MCF 10A (cell line): ENCODE results near the gene KLF7. TPM values are rescaled to one million over a fixed set of nuclear protein-coding genes. Genes with fewer than 3 reads are reported as not detected.
"Not testable (repeated sequence)": the region's sequence is repeated elsewhere in the genome, so short reads cannot be mapped to it uniquely, and the experiment has no call there.

Experiments used
- BruUV-seq: library from RNA; stranded (reverse); fragments of 400-500 nt; replicated peaks from 2 replicates; lab custom pipeline; 2021; lab: Mats Ljungman, UMichigan
- CTCF ChIA-PET: fragments of 300-600 bp; sonication (Branson Sonifier 250); formaldehyde crosslinking; extraction: SDS; loops from one replicate; lab custom pipeline; 2021; ENCODE audit warnings: antibody characterized with exemption, inconsistent platforms; lab: Yijun Ruan, JAX
- POLR2A ChIA-PET: fragments of 300-600, 350-650 bp; sonication (Branson Sonifier 250); formaldehyde crosslinking; extraction: SDS; loops from one replicate; lab custom pipeline; 2020; ENCODE audit warnings: antibody characterized with exemption, inconsistent platforms; lab: Yijun Ruan, JAX
- DNase-seq: peaks from one replicate; pipeline ENCODE4 v3.0.0-alpha.2; 2018; ENCODE audit not compliant: unreplicated experiment
- H3K27ac Mint-ChIP-seq: one replicate; pipeline ENCODE4 v1.8.0; 2022; ENCODE audit warnings: mild to moderate bottlenecking, low read depth, mixed read lengths; ENCODE audit not compliant: unreplicated experiment
- H3K27me3 Mint-ChIP-seq: one replicate; pipeline ENCODE4 v1.8.0; 2022; ENCODE audit warnings: mixed read lengths; ENCODE audit not compliant: insufficient read depth, unreplicated experiment
- H3K36me3 Mint-ChIP-seq: one replicate; pipeline ENCODE4 v1.8.0; 2022; ENCODE audit warnings: mild to moderate bottlenecking, moderate library complexity, mixed read lengths; ENCODE audit not compliant: insufficient read depth, unreplicated experiment
- H3K4me1 Mint-ChIP-seq: one replicate; pipeline ENCODE4 v1.8.0; 2022; ENCODE audit warnings: mixed read lengths; ENCODE audit not compliant: insufficient read depth, unreplicated experiment
- H3K4me3 Mint-ChIP-seq: one replicate; pipeline ENCODE4 v1.8.0; 2022; ENCODE audit warnings: mild to moderate bottlenecking, moderate library complexity, mixed read lengths; ENCODE audit not compliant: unreplicated experiment
- H3K9me3 Mint-ChIP-seq: one replicate; pipeline ENCODE4 v1.8.0; 2022; ENCODE audit warnings: mixed read lengths; ENCODE audit not compliant: unreplicated experiment
- CTCF ChIP-seq: fragments of 200-600 bp; IDR thresholded peaks from one replicate; pipeline ENCODE4 v1.8.0; 2022; ENCODE audit warnings: antibody characterized with exemption, mild to moderate bottlenecking; ENCODE audit not compliant: unreplicated experiment
- intact Hi-C: fragments of 100-400 bp; cut with micrococcal nuclease; formaldehyde crosslinking; loops from 2 replicates; pipeline ENCODE4 v1.14.1; 2022
- total RNA-seq: library from RNA; stranded (reverse); gene quantifications from 2 replicates; pipeline ENCODE4 v1.2.3, GENCODE V29; 2022

Gene KLF7
- total RNA-seq, 1 experiment from 2014 or later: 40.1 TPM

GRCh38 chr2:207039225-207039624 lies 126.5 kb downstream of the KLF7 start:
- H3K27ac Mint-ChIP-seq: no peak overlapping the region
- ChIA-PET CTCF (interaction anchor here (0.6 kb wide), 1 partner anchor 41 kb away, joined by 3 read pairs; no protein-coding TSS in a partner anchor), POLR2A (interaction anchor here (1.1 kb wide), 1 partner anchor 12 kb away, joined by 3 read pairs; no protein-coding TSS in a partner anchor)
- peaks cover 1% of the 10 kb centered on the region for H3K9me3 Mint-ChIP-seq
- no peak for TF ChIP-seq CTCF
- DNase-seq: no peak
- no peaks in the 10 kb centered on the region for H3K27me3 Mint-ChIP-seq
- peaks cover 11% of the 10 kb centered on the region for H3K4me1 Mint-ChIP-seq
- no peak overlapping the region for H3K4me3 Mint-ChIP-seq
- no TSS peak for BruUV-seq
- H3K36me3 Mint-ChIP-seq: peaks cover 4% of the 10 kb centered on the region
- intact Hi-C loops: no loop called here

DNA sequence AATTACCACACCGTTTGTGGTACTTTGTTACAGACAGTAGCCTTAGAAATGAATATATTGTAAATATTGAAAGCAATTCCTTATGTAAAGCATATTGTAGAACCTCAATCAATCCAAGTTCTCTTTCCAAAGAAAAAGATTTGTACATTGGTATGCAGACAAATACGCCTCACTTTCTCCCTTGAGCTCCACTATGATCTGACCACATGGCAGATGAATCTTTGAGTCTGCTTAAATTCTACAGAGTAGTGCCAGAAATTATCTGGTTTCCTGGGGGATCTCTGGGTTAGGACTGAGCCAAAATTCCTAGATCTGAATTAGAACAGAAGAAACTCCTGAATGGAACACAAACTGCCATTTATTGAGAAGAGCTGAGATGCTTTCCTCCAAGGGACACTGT lies 127.4 kb downstream of the KLF7 start:
- intact Hi-C loops: no loop called here
- CTCF ChIA-PET: no interaction called here

GRCh38 chr2:207037896-207038295 lies 127.9 kb downstream of the KLF7 start:
- Mint-ChIP-seq H3K4me1 (peaks cover 11% of the 10 kb centered on the region), H3K36me3 (peaks cover 4% of the 10 kb centered on the region), H3K9me3 (peaks cover 15% of the 10 kb centered on the region), H3K27ac (no peak overlapping the region), H3K27me3 (no peaks in the 10 kb centered on the region), H3K4me3 (no peak overlapping the region)
- ChIA-PET CTCF (no interaction called here), POLR2A (no interaction called here)
- intact Hi-C loops: no loop called here
- no peak for TF ChIP-seq CTCF
- no peak for DNase-seq
- BruUV-seq: no TSS peak

More for the DNA sequence above, 127.4 kb downstream of the KLF7 start:
- Mint-ChIP-seq H3K4me3 (no peak overlapping the region), H3K27me3 (no peaks in the 10 kb centered on the region), H3K9me3 (peaks cover 11% of the 10 kb centered on the region), H3K4me1 (peaks cover 11% of the 10 kb centered on the region), H3K36me3 (peaks cover 4% of the 10 kb centered on the region), H3K27ac (no peak overlapping the region)
- BruUV-seq: no TSS peak
- POLR2A ChIA-PET: no interaction called here
- no peak for TF ChIP-seq CTCF
- no peak for DNase-seq

GRCh38 chr2:207037023-207037422 lies 128.7 kb downstream of the KLF7 start:
- H3K27me3 Mint-ChIP-seq, intact Hi-C loops, POLR2A ChIA-PET, CTCF ChIA-PET, H3K4me1 Mint-ChIP-seq, H3K27ac Mint-ChIP-seq, H3K4me3 Mint-ChIP-seq, H3K36me3 Mint-ChIP-seq, DNase-seq, BruUV-seq: not testable (repeated sequence)
- peaks cover 15% of the 10 kb centered on the region for H3K9me3 Mint-ChIP-seq

DNA sequence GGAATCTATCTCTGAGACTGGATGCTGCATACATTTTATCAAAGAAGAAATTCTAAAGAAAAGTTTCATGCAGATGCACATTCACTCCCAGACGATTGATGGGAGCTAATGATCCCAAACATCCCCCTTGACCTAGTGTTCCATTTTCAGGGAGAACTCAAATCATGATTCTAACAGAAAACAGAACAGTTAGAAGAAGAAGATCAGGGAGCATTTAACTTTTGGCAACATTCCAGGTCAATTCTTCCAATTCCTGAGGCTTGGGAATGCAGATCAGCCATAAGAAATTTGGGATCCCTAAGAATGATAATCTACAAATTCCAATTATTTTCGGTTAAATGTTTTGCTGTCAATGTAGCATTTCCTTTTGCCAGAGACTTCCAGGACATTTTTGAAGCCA lies 129.9 kb downstream of the KLF7 start:
- ChIA-PET POLR2A (no interaction called here), CTCF (no interaction called here)
- Mint-ChIP-seq H3K4me1 (peaks cover 6% of the 10 kb centered on the region), H3K36me3 (peaks cover 4% of the 10 kb centered on the region), H3K4me3 (no peak overlapping the region), H3K27ac (no peak overlapping the region), H3K27me3 (no peaks in the 10 kb centered on the region), H3K9me3 (peaks cover 15% of the 10 kb centered on the region)
- BruUV-seq: no TSS peak
- no peak for DNase-seq
- TF ChIP-seq CTCF: no peak
- intact Hi-C loops: no loop called here
